SK-N-MC (cell line): Measurements from ENCODE around the gene CABP2.

ENCODE experiments used
- EZH2 ChIP-seq: fragments of 200-600 bp; sonication (generic); IDR thresholded peaks from one replicate; pipeline ENCODE4 v1.6.1; 2017; ENCODE audit warnings: antibody characterized with exemption
- FOXP2 ChIP-seq: optimal IDR thresholded peaks from 2 replicates; pipeline ENCODE3; 2011; ENCODE audit warnings: mild to moderate bottlenecking, moderate library complexity; ENCODE audit not compliant: insufficient read depth; ENCODE audit errors: extremely low read length, control extremely low read depth
- POLR2AphosphoS5 ChIP-seq: IDR thresholded peaks from 2 replicates; pipeline ENCODE4 v1.6.1; 2012; ENCODE audit warnings: mild to moderate bottlenecking, low read depth, low read length, borderline replicate concordance

DNA sequence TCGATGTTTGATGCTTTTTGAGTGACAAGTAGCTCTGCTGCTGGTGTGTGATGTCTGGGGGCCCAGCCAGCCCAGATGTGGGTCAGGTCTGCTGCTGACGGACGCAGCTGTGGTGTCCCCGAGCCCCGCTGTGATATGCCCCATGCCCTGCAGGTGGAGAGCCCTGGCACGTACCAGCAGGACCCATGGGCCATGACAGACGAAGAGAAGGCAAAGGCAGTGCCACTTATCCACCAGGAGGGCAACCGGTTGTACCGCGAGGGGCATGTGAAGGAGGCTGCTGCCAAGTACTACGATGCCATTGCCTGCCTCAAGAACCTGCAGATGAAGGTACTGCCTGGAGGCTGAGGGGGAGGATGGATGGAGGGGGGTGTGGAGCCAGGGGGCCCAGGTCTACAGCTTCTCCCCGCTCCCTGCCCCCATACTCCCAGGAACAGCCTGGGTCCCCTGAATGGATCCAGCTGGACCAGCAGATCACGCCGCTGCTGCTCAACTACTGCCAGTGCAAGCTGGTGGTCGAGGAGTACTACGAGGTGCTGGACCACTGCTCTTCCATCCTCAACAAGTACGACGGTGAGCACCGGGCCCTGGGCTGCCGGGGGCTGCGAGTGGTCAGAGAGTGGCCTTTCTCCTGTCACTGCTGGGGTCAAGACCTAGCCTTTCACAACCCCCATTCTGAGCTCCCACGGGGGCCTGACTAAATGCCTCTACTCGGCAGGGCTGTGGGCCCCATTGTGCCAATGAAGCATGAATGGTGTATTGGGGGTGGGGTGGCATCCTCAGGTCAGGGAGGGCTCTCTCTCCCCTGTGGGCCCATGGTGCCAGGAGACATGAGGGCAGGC lies 33.1 kb downstream of the CABP2 start:
- no peak for TF ChIP-seq POLR2AphosphoS5
- TF ChIP-seq EZH2, result no peak
- TF ChIP-seq FOXP2, result no peak
